ENCODE results near the gene DYRK1A.

DNA sequence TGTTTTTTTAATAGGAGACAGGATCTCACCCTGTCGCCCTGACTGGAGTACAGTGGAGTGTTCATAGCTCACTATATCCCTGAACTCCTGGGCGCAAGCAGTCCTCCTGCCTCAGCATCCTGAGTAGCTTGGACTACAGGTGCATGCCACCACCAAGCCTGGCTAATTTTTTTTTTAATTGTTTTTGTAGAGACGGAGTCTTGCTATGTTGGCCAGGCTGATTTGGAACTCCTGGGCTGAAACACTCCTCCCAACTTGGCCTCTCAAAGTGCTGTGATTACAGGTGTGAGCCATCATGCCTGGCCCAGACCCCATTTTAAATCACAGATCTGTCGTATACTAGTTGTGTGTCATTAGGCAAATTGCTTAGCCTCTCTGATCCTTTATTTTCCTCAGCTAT is 161.1 kb downstream of the DYRK1A start:
- TF ChIP-seq, protein P1, sequence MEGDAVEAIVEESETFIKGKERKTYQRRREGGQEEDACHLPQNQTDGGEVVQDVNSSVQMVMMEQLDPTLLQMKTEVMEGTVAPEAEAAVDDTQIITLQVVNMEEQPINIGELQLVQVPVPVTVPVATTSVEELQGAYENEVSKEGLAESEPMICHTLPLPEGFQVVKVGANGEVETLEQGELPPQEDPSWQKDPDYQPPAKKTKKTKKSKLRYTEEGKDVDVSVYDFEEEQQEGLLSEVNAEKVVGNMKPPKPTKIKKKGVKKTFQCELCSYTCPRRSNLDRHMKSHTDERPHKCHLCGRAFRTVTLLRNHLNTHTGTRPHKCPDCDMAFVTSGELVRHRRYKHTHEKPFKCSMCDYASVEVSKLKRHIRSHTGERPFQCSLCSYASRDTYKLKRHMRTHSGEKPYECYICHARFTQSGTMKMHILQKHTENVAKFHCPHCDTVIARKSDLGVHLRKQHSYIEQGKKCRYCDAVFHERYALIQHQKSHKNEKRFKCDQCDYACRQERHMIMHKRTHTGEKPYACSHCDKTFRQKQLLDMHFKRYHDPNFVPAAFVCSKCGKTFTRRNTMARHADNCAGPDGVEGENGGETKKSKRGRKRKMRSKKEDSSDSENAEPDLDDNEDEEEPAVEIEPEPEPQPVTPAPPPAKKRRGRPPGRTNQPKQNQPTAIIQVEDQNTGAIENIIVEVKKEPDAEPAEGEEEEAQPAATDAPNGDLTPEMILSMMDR (conservative IDR thresholded peaks at IDR 0.05; ENCODE audit: low read length), result no peak
- no peak for TF ChIP-seq EZH2phosphoT487 (IDR thresholded peaks at IDR 0.05; ENCODE audit: borderline replicate concordance, low read depth, low read length)
